C4-2B (cell line): ENCODE data around the gene AFF1.

Source experiments
- H3K27ac ChIP-seq: fragments of 450-650 bp; 2 replicates; pipeline ENCODE4 v1.5.1; 2017
- CTCF ChIP-seq: fragments of 450-650 bp; conservative IDR thresholded peaks from 2 replicates; pipeline ENCODE4 v1.5.1; 2017; ENCODE audit warnings: mild to moderate bottlenecking
- ZFX ChIP-seq: fragments of 450-650 bp; IDR thresholded peaks from 2 replicates; pipeline ENCODE4 v1.6.1; 2017

Gene AFF1

GRCh38 chr4:86938771-86939520 lies 4.1 kb downstream of the AFF1 start:
- H3K27ac ChIP-seq, result no peak overlapping the region
- TF ChIP-seq ZFX, result no peak
- TF ChIP-seq CTCF, result no peak

- H3K27ac ChIP-seq, result no peak overlapping the region
- TF ChIP-seq ZFX, result no peak
- TF ChIP-seq CTCF, result no peak
Observed at GRCh38 chr4:86939729-86940575, 5.1 kb downstream of the AFF1 start.

GRCh38 chr4:86940920-86941460 lies 6.2 kb downstream of the AFF1 start:
- no peak for TF ChIP-seq CTCF
- H3K27ac ChIP-seq, result peak overlapping the region; percentile 34

- TF ChIP-seq CTCF (no peak), ZFX (no peak)
- H3K27ac ChIP-seq, result peak overlapping the region; percentile 58; the same call in 1 of the 2 replicates
Observed at GRCh38 chr4:86942185-86942666, 7.4 kb downstream of the AFF1 start.

- no peak overlapping the region for H3K27ac ChIP-seq
- TF ChIP-seq ZFX (no peak), CTCF (no peak)
Observed at GRCh38 chr4:86944964-86945781, 10.4 kb downstream of the AFF1 start.

- no peak overlapping the region for H3K27ac ChIP-seq
- no peak for TF ChIP-seq ZFX
- TF ChIP-seq CTCF, result no peak
Observed at GRCh38 chr4:86946868-86947500, 12.2 kb downstream of the AFF1 start.
